ENCODE data around the gene LHB. TPM values are rescaled to one million over a fixed set of nuclear protein-coding genes. Genes with fewer than 3 reads are reported as not detected.

The LHB gene
- total and polyA plus RNA-seq, 4 donors: 0.32 TPM; not detected in 3

DNA sequence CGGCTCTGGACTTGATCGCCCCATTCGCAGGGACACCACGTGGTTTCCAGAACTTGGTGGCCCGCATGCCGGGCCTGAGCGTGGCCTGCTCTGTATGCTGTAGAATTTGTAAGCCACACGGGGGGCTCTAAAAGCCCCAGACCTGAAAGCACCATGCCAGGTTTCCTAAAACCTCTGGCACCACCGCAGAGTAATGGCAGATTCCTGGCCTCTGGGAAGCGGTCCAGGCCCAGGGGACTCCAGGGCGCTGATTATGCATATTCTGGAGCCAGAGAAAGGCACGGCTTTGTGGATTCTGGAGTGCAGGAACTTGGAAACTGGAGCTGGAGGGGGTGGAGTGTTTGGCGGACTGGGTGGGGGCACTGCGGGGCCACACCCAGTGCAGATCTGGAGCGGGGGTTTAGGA lies 48.1 kb downstream of the LHB start:
- Histone ChIP-seq H3K36me3 (ENCODE audit: control insufficient read depth, insufficient read depth, low read length) (peaks cover 61% of the 10 kb centered on the region), H3K27ac (ENCODE audit: low read depth, low read length) (no peak overlapping the region), H3K27me3 (ENCODE audit: control insufficient read depth, insufficient read depth, low read length) (no peaks in the 10 kb centered on the region), H3K4me1 (ENCODE audit: control insufficient read depth, insufficient read depth, low read length) (peaks cover 26% of the 10 kb centered on the region), H3K4me3 (ENCODE audit: low read depth, low read length) (no peak overlapping the region), H3K9me3 (ENCODE audit: control insufficient read depth, insufficient read depth, low read length) (no peaks in the 10 kb centered on the region)
- DNase-seq (ENCODE audit: low read depth in 4 of 6, low spot score in 6 of 6): no peak
- 94% methylated on average over 15 of the region's 15 CpGs for WGBS (ENCODE audit: insufficient coverage)

DNA sequence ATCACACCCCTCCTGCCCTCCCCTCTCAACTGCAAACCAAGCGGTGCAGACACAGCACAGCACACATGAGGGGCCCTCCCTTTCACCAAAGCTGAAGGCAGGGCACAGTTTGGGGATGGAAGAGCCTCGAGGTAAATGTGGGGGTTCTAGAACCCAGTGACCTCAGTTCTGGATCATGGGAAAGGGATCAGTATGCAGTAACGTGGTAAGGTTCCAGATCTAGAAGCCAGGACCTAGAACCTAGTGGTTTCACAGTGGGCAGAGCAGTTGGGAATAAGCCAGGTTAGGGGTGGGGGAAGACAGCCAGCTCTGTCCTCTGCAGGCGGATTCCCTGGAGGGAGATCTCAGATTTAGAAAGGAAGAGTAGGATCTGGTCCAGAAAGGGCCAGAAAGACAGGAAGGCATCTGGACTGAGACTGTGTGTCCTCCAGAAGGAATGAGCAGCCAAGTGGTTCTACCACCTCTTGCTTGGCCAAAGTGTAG lies 48.7 kb downstream of the LHB start:
- Histone ChIP-seq H3K9me3 (ENCODE audit: control insufficient read depth, insufficient read depth, low read length) (no peaks in the 10 kb centered on the region), H3K27me3 (ENCODE audit: control insufficient read depth, insufficient read depth, low read length) (no peaks in the 10 kb centered on the region), H3K27ac (ENCODE audit: low read depth, low read length) (no peak overlapping the region), H3K4me1 (ENCODE audit: control insufficient read depth, insufficient read depth, low read length) (peaks cover 32% of the 10 kb centered on the region), H3K4me3 (ENCODE audit: low read depth, low read length) (no peak overlapping the region), H3K36me3 (ENCODE audit: control insufficient read depth, insufficient read depth, low read length) (peaks cover 55% of the 10 kb centered on the region)
- WGBS (ENCODE audit: insufficient coverage): 91% methylated on average over 3 of the region's 4 CpGs
- DNase-seq (ENCODE audit: low read depth in 4 of 6, low spot score in 6 of 6): no peak

DNA sequence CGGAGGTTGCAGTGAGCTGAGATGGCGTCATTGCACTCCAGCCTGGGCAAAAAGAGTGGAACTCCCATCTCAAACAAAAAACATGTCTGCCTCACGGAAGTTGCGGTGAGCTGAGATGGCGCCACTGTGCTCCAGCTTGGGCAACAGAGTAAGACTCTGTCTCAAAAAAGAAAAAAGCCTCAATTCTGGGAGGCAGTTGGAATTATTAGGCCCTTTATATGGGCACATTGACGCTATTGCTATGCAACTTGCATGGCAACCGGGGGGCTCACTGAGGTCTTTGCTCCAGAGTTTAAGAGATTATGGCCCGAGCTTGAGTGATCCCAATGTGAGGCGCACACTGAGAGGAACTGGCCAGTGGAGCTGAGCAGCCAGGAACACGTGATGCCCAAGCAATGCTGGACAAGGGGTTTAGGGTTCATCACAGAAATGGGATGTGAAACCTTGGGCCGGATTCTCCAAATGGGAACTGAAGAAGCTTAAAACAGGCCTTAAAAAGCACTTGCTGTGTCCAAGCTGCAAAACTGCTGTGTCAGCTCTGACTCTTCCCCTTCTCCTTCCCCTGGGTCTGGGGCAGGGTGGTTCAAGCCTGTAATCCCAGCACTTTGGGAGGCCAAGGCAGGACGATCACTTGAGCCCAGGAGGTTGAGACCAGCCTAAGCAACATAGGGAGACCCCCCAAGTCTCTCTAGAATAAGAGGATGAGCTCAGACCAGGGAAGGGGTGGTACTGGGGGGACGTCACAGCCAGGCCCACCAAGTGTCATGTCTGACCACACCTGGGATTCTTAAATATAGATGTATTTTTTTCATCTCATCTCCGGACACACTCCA lies 49.3 kb downstream of the LHB start:
- WGBS (ENCODE audit: insufficient coverage): 84% methylated on average over 8 of the region's 14 CpGs
- Histone ChIP-seq H3K36me3 (ENCODE audit: control insufficient read depth, insufficient read depth, low read length) (peaks cover 55% of the 10 kb centered on the region), H3K27me3 (ENCODE audit: control insufficient read depth, insufficient read depth, low read length) (no peaks in the 10 kb centered on the region), H3K4me3 (ENCODE audit: low read depth, low read length) (no peak overlapping the region), H3K9me3 (ENCODE audit: control insufficient read depth, insufficient read depth, low read length) (no peaks in the 10 kb centered on the region), H3K4me1 (ENCODE audit: control insufficient read depth, insufficient read depth, low read length) (peaks cover 35% of the 10 kb centered on the region), H3K27ac (ENCODE audit: low read depth, low read length) (no peak overlapping the region)
- no peak for DNase-seq (ENCODE audit: low read depth in 4 of 6, low spot score in 6 of 6)

DNA sequence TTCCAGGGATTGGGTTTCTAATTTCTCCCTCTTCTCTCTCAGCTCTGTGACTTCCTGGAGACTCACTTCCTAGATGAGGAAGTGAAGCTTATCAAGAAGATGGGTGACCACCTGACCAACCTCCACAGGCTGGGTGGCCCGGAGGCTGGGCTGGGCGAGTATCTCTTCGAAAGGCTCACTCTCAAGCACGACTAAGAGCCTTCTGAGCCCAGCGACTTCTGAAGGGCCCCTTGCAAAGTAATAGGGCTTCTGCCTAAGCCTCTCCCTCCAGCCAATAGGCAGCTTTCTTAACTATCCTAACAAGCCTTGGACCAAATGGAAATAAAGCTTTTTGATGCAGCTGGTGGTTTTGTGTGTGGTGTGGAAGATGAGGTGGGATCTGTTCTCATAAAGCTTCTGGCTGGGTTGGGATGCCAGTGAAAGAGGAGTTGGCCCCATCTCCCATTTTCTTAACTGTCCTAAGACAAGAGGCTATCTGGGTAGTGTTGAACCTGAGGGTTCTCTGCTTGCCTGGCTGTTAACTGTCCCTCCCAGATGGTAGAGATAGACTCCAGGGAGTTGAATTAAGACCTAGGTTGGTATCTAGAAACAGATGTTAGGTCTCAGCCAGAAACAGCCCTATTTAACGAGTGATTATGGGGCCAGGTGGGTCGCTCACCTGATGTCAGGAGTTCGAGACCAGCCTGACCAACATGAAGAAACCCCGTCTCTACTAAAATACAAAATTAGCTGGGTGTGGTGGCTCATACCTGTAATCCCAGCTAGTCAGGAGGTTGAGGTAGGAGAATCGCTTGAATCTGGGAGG lies 50.1 kb downstream of the LHB start:
- 100% methylated on average over 2 of the region's 10 CpGs for WGBS (ENCODE audit: insufficient coverage)
- H3K27me3 ChIP-seq (ENCODE audit: control insufficient read depth, insufficient read depth, low read length): no peaks in the 10 kb centered on the region
- DNase-seq (ENCODE audit: low read depth in 4 of 6, low spot score in 6 of 6): no peak
- H3K4me1 ChIP-seq (ENCODE audit: control insufficient read depth, insufficient read depth, low read length): peaks cover 42% of the 10 kb centered on the region
- peak overlapping the region; percentile 81 for H3K4me3 ChIP-seq (ENCODE audit: low read depth, low read length)
- H3K36me3 ChIP-seq (ENCODE audit: control insufficient read depth, insufficient read depth, low read length): peaks cover 57% of the 10 kb centered on the region
- H3K27ac ChIP-seq (ENCODE audit: low read depth, low read length): peak overlapping the region; percentile 90
- H3K9me3 ChIP-seq (ENCODE audit: control insufficient read depth, insufficient read depth, low read length): no peaks in the 10 kb centered on the region

Small RNAs within 50 kb of the gene (small RNA-seq; reads per million reads assigned to genes)
- gene MIR6798 (ENCODE audit: low replicate concordance): 0.06 reads per million

Other genes starting within 250 kb of the LHB start
- 10 to 100 TPM; 14.6 to 39.5 TPM for gene BCAT2, start 206.1 kb downstream of the LHB start, total RNA-seq
- gene BCAT2, start 206.1 kb downstream of the LHB start, polyA plus RNA-seq (ENCODE audit: insufficient read length in 2 of 2): 10 to 100 TPM; 26.5 to 36.6 TPM
- gene HSD17B14, start 180.6 kb downstream of the LHB start, total RNA-seq: 10 to 100 TPM in 1 of 2 donors, 1 to 10 TPM in 1; 6.9 to 25.5 TPM
- 10 to 100 TPM; 15.7 to 19.4 TPM for gene HSD17B14, start 180.6 kb downstream of the LHB start, polyA plus RNA-seq (ENCODE audit: insufficient read length in 2 of 2)
- gene PLEKHA4, start 148.5 kb downstream of the LHB start, total RNA-seq: 10 to 100 TPM; 11.6 to 32.3 TPM
- gene PLEKHA4, start 148.5 kb downstream of the LHB start, polyA plus RNA-seq (ENCODE audit: insufficient read length in 2 of 2): 10 to 100 TPM; 17.3 to 43.0 TPM
- 10 to 100 TPM; 30.6 to 42.5 TPM for gene PPP1R15A, start 144.7 kb downstream of the LHB start, total RNA-seq
- 10 to 100 TPM; 26.6 to 33.4 TPM for gene PPP1R15A, start 144.7 kb downstream of the LHB start, polyA plus RNA-seq (ENCODE audit: insufficient read length in 2 of 2)
- gene TULP2, start 118.3 kb downstream of the LHB start, total RNA-seq: under 1 TPM; 0.20 to 0.50 TPM
- gene TULP2, start 118.3 kb downstream of the LHB start, polyA plus RNA-seq (ENCODE audit: insufficient read length in 2 of 2): 1 to 10 TPM in 1 of 2 donors, under 1 TPM in 1; 0.84 to 1.4 TPM
- 100 to 1,000 TPM in 1 of 2 donors, 10 to 100 TPM in 1; 94.4 to 149 TPM for gene NUCB1, start 116.8 kb downstream of the LHB start, total RNA-seq
- 100 to 1,000 TPM; 166 to 213 TPM for gene NUCB1, start 116.8 kb downstream of the LHB start, polyA plus RNA-seq (ENCODE audit: insufficient read length in 2 of 2)
- gene DHDH, start 83.4 kb downstream of the LHB start, total RNA-seq: 1 to 10 TPM in 1 of 2 donors, under 1 TPM in 1; 0.59 to 1.4 TPM
- gene DHDH, start 83.4 kb downstream of the LHB start, polyA plus RNA-seq (ENCODE audit: insufficient read length in 2 of 2): 1 to 10 TPM; 2.7 to 4.6 TPM
- gene BAX, start 62.2 kb downstream of the LHB start, total RNA-seq: 10 to 100 TPM; 23.5 to 40.4 TPM
- gene BAX, start 62.2 kb downstream of the LHB start, polyA plus RNA-seq (ENCODE audit: insufficient read length in 2 of 2): 10 to 100 TPM; 86.0 to 91.3 TPM
- gene FTL, start 51.8 kb downstream of the LHB start, total RNA-seq: 1,000 to 10,000 TPM in 1 of 2 donors, 100 to 1,000 TPM in 1; 830 to 1,568 TPM
- 1,000 to 10,000 TPM; 1,197 to 1,255 TPM for gene FTL, start 51.8 kb downstream of the LHB start, polyA plus RNA-seq (ENCODE audit: insufficient read length in 2 of 2)
- gene GYS1, start 23.8 kb downstream of the LHB start, total RNA-seq: 10 to 100 TPM; 22.0 to 30.9 TPM
- gene GYS1, start 23.8 kb downstream of the LHB start, polyA plus RNA-seq (ENCODE audit: insufficient read length in 2 of 2): 10 to 100 TPM; 35.4 to 47.5 TPM
- 100 to 1,000 TPM in 1 of 2 donors, 10 to 100 TPM in 1; 80.4 to 101 TPM for gene RUVBL2, start 23.2 kb downstream of the LHB start, total RNA-seq
- gene RUVBL2, start 23.2 kb downstream of the LHB start, polyA plus RNA-seq (ENCODE audit: insufficient read length in 2 of 2): 100 to 1,000 TPM; 106 to 109 TPM
- gene CGB3, start 7.2 kb upstream of the LHB start, total RNA-seq: under 1 TPM in 1 of 2 donors, not detected in 1; 0.72 TPM
- under 1 TPM in 1 of 2 donors, not detected in 1; 0.73 TPM for gene CGB3, start 7.2 kb upstream of the LHB start, polyA plus RNA-seq (ENCODE audit: insufficient read length in 2 of 2)
- not detected for gene CGB2, start 14.8 kb upstream of the LHB start, total RNA-seq
- gene CGB2, start 14.8 kb upstream of the LHB start, polyA plus RNA-seq (ENCODE audit: insufficient read length in 2 of 2): not detected
- gene CGB1, start 19.8 kb upstream of the LHB start, total RNA-seq: not detected
- not detected for gene CGB1, start 19.8 kb upstream of the LHB start, polyA plus RNA-seq (ENCODE audit: insufficient read length in 2 of 2)
- 1 to 10 TPM in 1 of 2 donors, not detected in 1; 1.4 TPM for gene CGB5, start 26.8 kb upstream of the LHB start, total RNA-seq
- gene CGB5, start 26.8 kb upstream of the LHB start, polyA plus RNA-seq (ENCODE audit: insufficient read length in 2 of 2): not detected
- under 1 TPM in 1 of 2 donors, not detected in 1; 0.72 TPM for gene CGB8, start 32.0 kb upstream of the LHB start, total RNA-seq
- gene CGB8, start 32.0 kb upstream of the LHB start, polyA plus RNA-seq (ENCODE audit: insufficient read length in 2 of 2): not detected
- under 1 TPM in 1 of 2 donors, not detected in 1; 0.17 TPM for gene CGB7, start 40.7 kb upstream of the LHB start, total RNA-seq
- gene CGB7, start 40.7 kb upstream of the LHB start, polyA plus RNA-seq (ENCODE audit: insufficient read length in 2 of 2): under 1 TPM; 0.16 to 0.29 TPM
- gene NTF4, start 47.7 kb upstream of the LHB start, total RNA-seq: under 1 TPM in 1 of 2 donors, not detected in 1; 0.83 TPM
- not detected for gene NTF4, start 47.7 kb upstream of the LHB start, polyA plus RNA-seq (ENCODE audit: insufficient read length in 2 of 2)
- not detected for gene KCNA7, start 55.6 kb upstream of the LHB start, total RNA-seq
- gene KCNA7, start 55.6 kb upstream of the LHB start, polyA plus RNA-seq (ENCODE audit: insufficient read length in 2 of 2): under 1 TPM in 1 of 2 donors, not detected in 1; 0.08 TPM
- 100 to 1,000 TPM; 125 to 241 TPM for gene SNRNP70, start 68.4 kb upstream of the LHB start, total RNA-seq
- gene SNRNP70, start 68.4 kb upstream of the LHB start, polyA plus RNA-seq (ENCODE audit: insufficient read length in 2 of 2): 100 to 1,000 TPM; 345 to 463 TPM
- 10 to 100 TPM; 20.7 to 23.5 TPM for gene LIN7B, start 97.3 kb upstream of the LHB start, total RNA-seq
- 10 to 100 TPM; 56.8 to 62.7 TPM for gene LIN7B, start 97.3 kb upstream of the LHB start, polyA plus RNA-seq (ENCODE audit: insufficient read length in 2 of 2)
- gene C19orf73, start 102.1 kb upstream of the LHB start, total RNA-seq: 1 to 10 TPM in 1 of 2 donors, under 1 TPM in 1; 0.40 to 3.1 TPM
- 1 to 10 TPM; 2.3 to 3.1 TPM for gene C19orf73, start 102.1 kb upstream of the LHB start, polyA plus RNA-seq (ENCODE audit: insufficient read length in 2 of 2)
- 10 to 100 TPM; 21.1 to 29.0 TPM for gene PPFIA3, start 102.5 kb upstream of the LHB start, total RNA-seq
- 10 to 100 TPM; 83.1 to 92.2 TPM for gene PPFIA3, start 102.5 kb upstream of the LHB start, polyA plus RNA-seq (ENCODE audit: insufficient read length in 2 of 2)
- gene HRC, start 138.3 kb upstream of the LHB start, total RNA-seq: 10 to 100 TPM in 1 of 2 donors, 1 to 10 TPM in 1; 1.5 to 10.5 TPM
- gene HRC, start 138.3 kb upstream of the LHB start, polyA plus RNA-seq (ENCODE audit: insufficient read length in 2 of 2): 1 to 10 TPM; 2.7 to 2.8 TPM
- 10 to 100 TPM in 1 of 2 donors, 1 to 10 TPM in 1; 9.2 to 11.7 TPM for gene TRPM4, start 140.7 kb upstream of the LHB start, total RNA-seq
- gene TRPM4, start 140.7 kb upstream of the LHB start, polyA plus RNA-seq (ENCODE audit: insufficient read length in 2 of 2): 10 to 100 TPM; 18.5 to 30.7 TPM

Data from spinal cord (tissue), 10 donors.